Measurements from ENCODE around the gene PRSS57.

Gene PRSS57

GRCh38 chr19:710767-711166 is 15.5 kb upstream of the PRSS57 start:
- ATAC-seq: no peak
- TF ChIP-seq ISL1 (CRISPR knock-in tag; IDR thresholded peaks at IDR 0.05): no peak
- TF ChIP-seq CSRNP3 (CRISPR knock-in tag; IDR thresholded peaks at IDR 0.05): no peak
- TF ChIP-seq SNAI2 (CRISPR knock-in tag; IDR thresholded peaks at IDR 0.05): no peak
- no peak for TF ChIP-seq ZFP3 (CRISPR knock-in tag; IDR thresholded peaks at IDR 0.05)
- no peak for TF ChIP-seq OSR1 (CRISPR knock-in tag; IDR thresholded peaks at IDR 0.05)
- TF ChIP-seq, protein P1, sequence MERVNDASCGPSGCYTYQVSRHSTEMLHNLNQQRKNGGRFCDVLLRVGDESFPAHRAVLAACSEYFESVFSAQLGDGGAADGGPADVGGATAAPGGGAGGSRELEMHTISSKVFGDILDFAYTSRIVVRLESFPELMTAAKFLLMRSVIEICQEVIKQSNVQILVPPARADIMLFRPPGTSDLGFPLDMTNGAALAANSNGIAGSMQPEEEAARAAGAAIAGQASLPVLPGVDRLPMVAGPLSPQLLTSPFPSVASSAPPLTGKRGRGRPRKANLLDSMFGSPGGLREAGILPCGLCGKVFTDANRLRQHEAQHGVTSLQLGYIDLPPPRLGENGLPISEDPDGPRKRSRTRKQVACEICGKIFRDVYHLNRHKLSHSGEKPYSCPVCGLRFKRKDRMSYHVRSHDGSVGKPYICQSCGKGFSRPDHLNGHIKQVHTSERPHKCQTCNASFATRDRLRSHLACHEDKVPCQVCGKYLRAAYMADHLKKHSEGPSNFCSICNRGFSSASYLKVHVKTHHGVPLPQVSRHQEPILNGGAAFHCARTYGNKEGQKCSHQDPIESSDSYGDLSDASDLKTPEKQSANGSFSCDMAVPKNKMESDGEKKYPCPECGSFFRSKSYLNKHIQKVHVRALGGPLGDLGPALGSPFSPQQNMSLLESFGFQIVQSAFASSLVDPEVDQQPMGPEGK (CRISPR knock-in tag; IDR thresholded peaks at IDR 0.05; ENCODE audit: borderline replicate concordance): no peak
- TF ChIP-seq PPARA (CRISPR knock-in tag; IDR thresholded peaks at IDR 0.05; ENCODE audit: borderline replicate concordance): no peak
- no peak for TF ChIP-seq GLIS3 (CRISPR knock-in tag; IDR thresholded peaks at IDR 0.05)
- TF ChIP-seq ZNF70 (CRISPR knock-in tag; IDR thresholded peaks at IDR 0.05): no peak
- TF ChIP-seq, protein P2, sequence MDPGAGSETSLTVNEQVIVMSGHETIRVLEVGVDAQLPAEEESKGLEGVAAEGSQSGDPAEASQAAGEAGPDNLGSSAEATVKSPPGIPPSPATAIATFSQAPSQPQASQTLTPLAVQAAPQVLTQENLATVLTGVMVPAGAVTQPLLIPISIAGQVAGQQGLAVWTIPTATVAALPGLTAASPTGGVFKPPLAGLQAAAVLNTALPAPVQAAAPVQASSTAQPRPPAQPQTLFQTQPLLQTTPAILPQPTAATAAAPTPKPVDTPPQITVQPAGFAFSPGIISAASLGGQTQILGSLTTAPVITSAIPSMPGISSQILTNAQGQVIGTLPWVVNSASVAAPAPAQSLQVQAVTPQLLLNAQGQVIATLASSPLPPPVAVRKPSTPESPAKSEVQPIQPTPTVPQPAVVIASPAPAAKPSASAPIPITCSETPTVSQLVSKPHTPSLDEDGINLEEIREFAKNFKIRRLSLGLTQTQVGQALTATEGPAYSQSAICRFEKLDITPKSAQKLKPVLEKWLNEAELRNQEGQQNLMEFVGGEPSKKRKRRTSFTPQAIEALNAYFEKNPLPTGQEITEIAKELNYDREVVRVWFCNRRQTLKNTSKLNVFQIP (CRISPR knock-in tag; IDR thresholded peaks at IDR 0.05; ENCODE audit: borderline replicate concordance, low read depth): no peak
- no peak for TF ChIP-seq BACH2 (CRISPR knock-in tag; IDR thresholded peaks at IDR 0.05; ENCODE audit: borderline replicate concordance)
- TF ChIP-seq TCF4 (CRISPR knock-in tag; IDR thresholded peaks at IDR 0.05; ENCODE audit: borderline replicate concordance): no peak
- no peak for TF ChIP-seq ZFP30 (CRISPR knock-in tag; IDR thresholded peaks at IDR 0.05)

DNA sequence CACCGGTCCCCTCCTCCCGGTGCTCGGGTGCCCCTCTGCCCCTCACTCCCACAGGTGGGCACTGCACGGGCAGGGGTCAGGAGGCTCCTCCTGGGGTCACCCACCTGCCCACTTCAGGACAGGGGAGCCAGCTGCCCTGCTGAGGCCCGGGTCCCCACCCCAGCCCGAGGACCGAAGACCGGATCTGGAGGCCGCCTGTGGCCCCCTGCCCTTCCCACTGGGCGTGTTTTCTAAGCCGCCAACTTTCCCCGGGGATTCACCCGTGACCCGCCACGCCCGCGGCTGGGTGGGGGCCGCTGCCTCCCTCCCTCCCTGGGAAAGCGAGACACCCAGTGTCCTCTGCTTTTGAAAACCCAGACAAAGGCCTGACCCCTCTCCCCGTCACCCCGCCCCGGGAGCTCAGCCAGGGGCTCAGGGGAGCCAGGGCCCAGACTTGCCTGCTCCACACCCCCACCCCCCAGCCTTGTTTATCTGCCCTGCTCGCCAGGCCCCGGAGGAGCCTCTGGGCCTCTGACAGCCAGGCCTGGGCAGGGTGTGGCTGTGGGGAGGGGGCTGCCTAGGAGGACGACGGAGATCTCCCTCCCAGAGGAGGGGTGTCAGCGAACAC is 14.8 kb upstream of the PRSS57 start:
- no peak for ATAC-seq

GRCh38 chr19:709196-709964 is 14.1 kb upstream of the PRSS57 start:
- TF ChIP-seq SNAI2 (CRISPR knock-in tag; IDR thresholded peaks at IDR 0.05): no peak
- no peak for TF ChIP-seq TOX (CRISPR knock-in tag; IDR thresholded peaks at IDR 0.05; ENCODE audit: borderline replicate concordance)
- TF ChIP-seq, protein P3, sequence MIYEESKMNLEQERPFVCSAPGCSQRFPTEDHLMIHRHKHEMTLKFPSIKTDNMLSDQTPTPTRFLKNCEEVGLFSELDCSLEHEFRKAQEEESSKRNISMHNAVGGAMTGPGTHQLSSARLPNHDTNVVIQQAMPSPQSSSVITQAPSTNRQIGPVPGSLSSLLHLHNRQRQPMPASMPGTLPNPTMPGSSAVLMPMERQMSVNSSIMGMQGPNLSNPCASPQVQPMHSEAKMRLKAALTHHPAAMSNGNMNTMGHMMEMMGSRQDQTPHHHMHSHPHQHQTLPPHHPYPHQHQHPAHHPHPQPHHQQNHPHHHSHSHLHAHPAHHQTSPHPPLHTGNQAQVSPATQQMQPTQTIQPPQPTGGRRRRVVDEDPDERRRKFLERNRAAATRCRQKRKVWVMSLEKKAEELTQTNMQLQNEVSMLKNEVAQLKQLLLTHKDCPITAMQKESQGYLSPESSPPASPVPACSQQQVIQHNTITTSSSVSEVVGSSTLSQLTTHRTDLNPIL (CRISPR knock-in tag; IDR thresholded peaks at IDR 0.05; ENCODE audit: low read depth): no peak
- TF ChIP-seq, protein P4, sequence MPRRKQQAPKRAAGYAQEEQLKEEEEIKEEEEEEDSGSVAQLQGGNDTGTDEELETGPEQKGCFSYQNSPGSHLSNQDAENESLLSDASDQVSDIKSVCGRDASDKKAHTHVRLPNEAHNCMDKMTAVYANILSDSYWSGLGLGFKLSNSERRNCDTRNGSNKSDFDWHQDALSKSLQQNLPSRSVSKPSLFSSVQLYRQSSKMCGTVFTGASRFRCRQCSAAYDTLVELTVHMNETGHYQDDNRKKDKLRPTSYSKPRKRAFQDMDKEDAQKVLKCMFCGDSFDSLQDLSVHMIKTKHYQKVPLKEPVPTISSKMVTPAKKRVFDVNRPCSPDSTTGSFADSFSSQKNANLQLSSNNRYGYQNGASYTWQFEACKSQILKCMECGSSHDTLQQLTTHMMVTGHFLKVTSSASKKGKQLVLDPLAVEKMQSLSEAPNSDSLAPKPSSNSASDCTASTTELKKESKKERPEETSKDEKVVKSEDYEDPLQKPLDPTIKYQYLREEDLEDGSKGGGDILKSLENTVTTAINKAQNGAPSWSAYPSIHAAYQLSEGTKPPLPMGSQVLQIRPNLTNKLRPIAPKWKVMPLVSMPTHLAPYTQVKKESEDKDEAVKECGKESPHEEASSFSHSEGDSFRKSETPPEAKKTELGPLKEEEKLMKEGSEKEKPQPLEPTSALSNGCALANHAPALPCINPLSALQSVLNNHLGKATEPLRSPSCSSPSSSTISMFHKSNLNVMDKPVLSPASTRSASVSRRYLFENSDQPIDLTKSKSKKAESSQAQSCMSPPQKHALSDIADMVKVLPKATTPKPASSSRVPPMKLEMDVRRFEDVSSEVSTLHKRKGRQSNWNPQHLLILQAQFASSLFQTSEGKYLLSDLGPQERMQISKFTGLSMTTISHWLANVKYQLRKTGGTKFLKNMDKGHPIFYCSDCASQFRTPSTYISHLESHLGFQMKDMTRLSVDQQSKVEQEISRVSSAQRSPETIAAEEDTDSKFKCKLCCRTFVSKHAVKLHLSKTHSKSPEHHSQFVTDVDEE (CRISPR knock-in tag; IDR thresholded peaks at IDR 0.05): no peak
- ATAC-seq: peak; percentile 20

More for the DNA sequence above, 14.8 kb upstream of the PRSS57 start:
- no peak for TF ChIP-seq ISL1 (CRISPR knock-in tag; IDR thresholded peaks at IDR 0.05)
- no peak for TF ChIP-seq TOX (CRISPR knock-in tag; IDR thresholded peaks at IDR 0.05; ENCODE audit: borderline replicate concordance)
- TF ChIP-seq ZFP3 (CRISPR knock-in tag; IDR thresholded peaks at IDR 0.05): no peak
- no peak for TF ChIP-seq ARNTL (CRISPR knock-in tag; IDR thresholded peaks at IDR 0.05; ENCODE audit: borderline replicate concordance, low read depth)
- no peak for TF ChIP-seq RARB (CRISPR knock-in tag; IDR thresholded peaks at IDR 0.05)
- TF ChIP-seq ZNF8 (CRISPR knock-in tag; IDR thresholded peaks at IDR 0.05): no peak
